Limb (tissue), 2 donors: Measurements from ENCODE around the gene FBXO42.

Experiments used
- DNase-seq, 2 donors: peaks; one replicate each; pipeline ENCODE4 v3.0.0-alpha.2; 2016; ENCODE audit errors: extremely low spot score in 2 of 2

Gene FBXO42

DNA sequence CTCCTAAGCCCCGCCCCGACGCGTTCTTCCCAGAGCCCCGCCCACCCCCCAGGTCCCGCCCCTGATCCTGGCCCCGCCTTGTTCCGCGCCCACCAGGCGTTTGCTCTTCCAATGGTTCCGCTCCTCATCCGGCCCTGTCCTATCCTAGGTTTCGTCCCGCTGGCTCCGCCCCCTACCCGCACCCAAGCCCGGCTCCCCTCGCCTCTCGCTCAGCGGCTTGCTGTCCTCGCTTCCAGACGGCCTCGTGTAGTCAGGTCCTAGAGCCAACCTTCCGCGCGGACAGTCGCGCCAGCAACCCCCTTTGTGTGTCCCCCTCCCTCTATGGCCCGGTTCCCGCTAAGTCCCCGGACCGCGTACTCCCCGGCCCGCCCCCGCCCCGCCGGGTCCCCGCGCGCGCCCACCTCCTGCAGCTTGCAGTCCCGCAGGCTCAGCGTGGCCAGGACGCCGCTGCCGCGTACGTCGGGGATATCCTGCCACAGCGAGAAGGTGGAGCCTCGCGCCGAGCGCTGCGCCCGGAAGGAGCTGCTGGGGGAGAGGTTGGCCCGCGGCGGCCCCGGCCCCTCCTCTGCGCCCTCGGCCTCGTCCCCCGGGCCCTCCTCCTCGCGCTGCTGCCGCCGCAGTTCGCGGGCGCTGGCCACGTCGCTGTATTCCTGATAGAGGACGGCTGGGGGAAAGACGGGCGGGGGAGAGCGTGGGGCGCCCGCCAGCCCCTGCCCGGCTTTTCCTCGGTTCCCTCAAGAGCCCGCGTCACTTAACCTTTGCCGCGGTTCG, 145.5 kb downstream of the FBXO42 start:
- DNase-seq = peak; percentile 97

DNA sequence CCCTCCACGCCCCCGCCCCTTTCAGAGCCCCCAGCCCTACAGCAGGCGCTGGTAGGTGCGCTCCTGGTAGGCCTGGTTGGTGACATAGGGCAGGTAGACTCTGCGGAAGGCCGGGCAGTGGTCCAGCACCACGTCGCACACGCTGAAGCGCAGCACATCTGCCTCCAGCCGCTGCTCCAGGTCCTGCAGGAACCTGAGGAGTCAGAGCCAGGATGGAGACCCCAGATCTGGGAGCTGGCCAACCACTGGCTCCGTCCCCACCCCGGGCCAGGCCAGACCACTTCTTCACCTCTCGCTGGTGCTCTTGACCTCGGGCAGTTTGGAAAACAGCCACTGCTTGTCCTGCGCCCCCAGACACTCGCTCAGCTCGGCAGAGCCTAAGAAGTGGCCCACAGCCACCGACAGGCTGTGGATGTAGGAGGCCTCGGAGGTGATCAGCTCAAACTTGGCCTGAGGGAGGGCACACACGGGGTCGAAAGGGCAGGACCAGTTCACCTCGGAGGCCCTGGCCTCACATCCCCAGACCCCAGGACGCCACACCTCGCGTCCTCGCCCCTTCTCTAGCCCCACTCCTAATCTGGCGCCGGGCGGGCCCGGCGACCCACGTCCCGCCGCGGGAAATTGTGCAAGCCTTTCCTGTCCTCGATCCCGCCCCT, 146.3 kb downstream of the FBXO42 start:
- no peak for DNase-seq

DNA sequence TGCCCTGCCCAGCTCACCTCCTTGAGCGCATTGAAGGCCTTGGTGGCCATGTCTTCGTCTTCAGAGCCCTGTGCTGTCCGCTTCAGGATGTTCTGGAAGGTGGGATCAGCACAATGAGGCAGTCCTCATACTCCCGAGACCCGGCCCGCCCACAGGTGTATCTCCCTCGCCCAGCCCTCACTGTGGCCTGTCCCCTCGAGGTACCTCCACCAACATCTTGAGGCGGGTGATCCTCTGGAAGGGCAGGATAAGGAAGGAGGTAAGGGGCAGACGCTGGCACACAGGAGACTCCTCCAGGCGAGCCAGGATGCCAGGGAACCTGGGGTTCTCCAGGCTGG, 147.0 kb downstream of the FBXO42 start:
- DNase-seq = no peak

DNA sequence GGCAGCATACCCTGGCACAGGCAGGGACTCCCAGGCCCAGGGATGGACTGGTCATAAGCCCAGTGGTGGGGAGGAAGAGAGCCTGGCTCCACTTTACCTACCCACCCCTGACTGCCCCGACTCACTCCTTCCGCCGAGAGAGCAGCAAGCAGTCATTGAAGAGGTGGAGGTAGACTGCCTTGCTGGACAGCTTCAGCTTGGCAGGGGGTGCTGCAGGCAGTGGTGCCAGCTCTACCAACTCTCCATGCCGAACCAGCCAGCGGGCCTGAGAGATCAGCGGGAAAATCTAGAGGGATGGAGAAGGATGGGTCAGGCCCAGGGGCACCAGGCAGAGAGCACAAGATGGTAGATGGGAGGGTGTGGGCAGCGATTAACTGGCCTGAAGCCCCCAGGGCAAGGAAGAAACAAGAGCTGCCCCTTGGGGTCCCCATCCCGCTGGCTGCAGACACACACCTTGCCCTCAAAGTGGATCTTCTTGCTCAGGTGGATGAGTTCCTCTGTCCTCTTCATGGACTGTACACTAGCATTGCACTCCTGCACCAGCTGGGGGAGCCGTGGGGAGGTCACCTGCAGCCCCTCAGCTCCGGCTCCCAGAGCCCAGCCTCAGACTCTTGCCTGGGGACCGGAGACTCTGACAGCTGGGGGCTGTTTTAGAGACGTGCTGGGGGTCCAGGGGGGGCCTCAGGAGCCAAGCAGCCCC, 147.5 kb downstream of the FBXO42 start:
- peak in 1 of 2 donors; percentile 34 for DNase-seq

DNA sequence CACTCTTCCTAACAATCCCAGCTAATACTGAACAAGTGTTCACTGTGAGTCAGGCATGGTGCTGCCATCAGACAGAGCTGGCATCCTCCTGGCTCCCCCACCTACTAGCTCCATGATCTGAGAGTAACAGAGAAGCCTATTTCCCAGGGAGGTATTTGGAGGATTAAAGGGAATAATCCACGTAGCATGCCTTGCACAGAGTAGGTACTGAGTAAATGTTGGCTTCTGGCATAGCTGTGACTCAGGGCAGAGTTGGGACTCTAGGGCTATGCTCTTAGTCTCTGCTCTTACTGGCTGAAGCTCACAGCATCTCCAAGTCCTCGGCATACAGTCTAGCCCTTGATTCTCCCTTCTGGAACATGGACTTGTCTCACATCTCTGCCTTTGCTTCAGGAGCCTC, 148.1 kb downstream of the FBXO42 start:
- DNase-seq = no peak

DNA sequence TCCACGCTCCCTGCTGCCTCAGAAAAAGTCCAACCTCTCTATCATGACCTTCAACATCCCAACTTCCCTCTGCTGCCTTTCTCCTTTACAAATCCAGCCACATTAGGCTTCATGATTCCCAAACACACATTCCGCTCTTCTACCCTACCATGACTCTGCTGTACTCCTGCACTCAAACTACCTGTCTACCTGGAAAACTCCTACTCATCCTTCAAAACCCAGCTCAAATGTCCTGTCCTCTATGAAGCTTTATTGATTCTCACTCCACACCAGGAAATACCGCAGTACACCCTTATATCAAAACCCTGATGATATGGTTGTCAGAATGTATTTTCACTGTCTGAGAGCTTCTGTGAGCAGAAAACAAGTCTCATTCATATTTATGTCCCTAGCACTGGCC, 148.7 kb downstream of the FBXO42 start:
- no peak for DNase-seq

DNA sequence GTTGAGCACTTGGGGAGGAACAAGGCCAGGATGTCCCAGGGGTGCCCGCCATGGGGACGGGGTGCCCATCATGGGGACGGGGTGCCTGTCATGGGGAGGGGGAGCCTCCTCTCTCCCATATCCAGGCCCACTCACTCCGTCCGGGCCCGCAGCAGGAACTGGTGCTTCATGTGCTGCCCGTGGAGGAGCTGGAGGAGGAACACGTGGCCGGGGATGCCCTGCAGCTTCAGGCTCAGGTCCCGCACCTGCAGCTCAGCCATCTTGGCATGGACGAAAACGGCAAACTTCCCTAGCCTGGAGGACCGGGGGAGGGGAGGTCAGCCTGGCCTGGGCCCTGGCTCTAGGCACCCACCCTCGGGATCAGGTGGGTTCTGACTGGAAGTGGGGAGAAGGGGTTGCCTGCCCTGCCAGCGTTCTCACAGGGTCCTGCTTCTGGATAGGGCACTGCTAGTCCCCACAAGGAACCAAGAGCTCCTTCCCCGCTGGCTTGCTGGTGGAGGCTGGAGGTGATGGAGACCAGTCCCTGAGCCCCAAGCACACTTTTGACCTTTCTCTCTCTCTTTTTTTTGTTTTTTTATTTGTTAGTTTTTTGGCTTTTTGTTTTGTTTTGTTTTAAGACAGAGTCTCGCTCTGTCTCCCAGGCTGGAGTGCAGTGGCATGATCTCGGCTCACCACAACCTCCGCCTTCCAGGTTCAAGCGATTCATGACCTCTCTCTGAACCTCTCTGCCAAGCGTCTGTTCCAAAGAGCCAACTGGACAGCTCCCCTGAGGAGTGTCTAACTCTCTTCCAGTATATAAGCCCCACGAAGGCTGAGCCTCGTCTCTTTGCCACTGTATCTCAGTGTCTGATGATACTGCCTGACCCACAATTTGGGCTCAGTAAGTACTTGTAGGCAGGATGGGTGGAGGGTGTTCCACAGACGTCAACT, 149.7 kb downstream of the FBXO42 start:
- no peak for DNase-seq

DNA sequence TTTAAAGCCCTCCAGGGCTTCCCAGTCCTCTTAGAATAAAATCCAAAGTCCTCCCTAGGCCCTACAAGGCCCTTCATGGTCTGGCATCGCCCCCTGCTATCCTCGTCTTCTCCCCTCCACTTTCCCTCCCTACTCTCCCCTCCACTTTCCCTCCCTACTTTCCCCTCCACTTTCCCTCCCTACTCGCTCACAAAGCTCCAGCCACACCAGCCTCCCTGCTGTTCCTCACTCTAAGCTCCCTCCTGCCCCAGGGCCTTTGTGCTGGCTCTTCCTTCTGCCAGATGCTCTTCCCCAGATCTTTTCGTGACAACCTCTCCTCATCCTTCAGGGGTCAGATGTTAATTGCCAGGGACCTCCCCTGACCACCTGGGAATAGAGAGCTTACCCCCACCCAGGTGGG, 152.6 kb downstream of the FBXO42 start:
- no peak for DNase-seq

DNA sequence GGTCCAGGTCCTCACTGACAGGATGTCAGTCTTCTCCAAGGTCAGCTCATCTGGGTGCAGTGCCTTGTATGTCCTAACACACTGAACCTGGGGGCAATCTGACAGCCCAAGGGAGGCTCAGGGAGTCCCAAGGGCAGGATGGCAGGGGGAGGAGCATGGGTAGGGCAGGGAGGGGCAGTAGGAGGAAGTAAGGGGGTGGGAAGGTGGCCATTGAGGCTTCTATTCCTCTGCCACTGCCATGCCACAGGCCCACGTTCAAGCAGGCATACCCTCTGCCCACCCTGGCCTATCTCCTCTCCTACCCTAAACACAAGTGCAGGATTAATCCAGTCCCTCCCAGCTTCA, 153.2 kb downstream of the FBXO42 start:
- DNase-seq = no peak

DNA sequence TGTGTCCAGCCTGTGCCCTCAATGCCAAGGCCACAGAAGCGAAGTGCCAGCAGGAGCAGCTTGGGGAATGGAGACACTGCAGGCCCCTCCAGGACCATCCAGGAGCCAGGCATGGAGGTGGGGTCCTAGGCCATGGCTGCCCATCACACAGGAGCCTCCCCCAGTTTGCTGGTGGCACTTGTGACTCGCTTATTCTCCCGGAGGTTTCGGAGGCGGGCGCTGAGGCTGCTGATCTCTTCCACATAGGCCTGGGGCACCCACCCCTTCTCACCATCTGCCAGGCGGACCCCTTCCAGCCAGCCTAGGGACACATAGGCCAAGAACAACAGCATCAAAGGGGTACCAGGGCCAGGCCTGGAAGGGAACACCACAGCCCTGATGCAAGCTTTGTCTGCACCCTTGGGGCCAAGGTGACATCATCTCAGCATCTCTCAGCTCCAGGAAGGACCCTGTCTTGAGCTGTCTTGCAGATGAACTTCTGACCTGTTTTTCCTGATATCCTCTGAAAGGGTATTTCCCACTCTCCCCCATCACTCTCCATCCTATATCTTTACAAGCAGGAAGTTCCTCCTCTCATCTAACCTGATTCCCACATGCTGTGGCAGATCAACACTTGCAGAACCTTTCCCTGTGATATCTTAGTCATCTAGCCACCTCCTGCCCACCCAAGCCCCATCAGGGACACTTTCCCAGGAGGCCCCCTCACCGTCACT, 153.7 kb downstream of the FBXO42 start:
- no peak for DNase-seq

DNA sequence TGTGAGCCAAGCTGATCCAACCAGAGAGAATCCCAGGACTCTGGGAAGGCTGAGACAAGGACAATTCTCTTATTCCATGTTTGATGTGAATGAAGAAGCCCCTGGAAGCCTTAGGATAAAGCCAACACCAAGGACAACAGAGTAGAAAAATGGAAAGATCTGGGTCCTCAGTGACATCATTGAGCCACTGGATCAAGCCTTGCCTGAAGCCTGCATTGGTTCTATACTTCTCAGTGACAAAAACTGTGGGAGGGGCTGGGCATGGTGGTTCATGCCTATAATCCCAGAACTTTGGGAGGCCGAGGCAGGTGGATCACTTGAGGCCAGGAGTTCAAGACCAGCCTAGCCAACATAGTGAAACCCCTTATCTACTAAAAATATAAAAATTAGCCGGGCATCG, 155.4 kb downstream of the FBXO42 start:
- no peak for DNase-seq
